LHCN-M2 (cell line): ENCODE measurements around the gene LMAN1L. TPM values are rescaled to one million over a fixed set of nuclear protein-coding genes. Genes with fewer than 3 reads are reported as not detected.
"Not testable (repeated sequence)": the region's sequence is repeated elsewhere in the genome, so short reads cannot be mapped to it uniquely, and the experiment has no call there.

Source experiments
- DNase-seq: peaks from one replicate; pipeline ENCODE4 v3.0.0-alpha.2; 2012; ENCODE audit warnings: low read depth
- total RNA-seq: library from RNA; depleted of rRNA; stranded (reverse); fragments of >200 nt; gene quantifications from 2 replicates; pipeline ENCODE4 v1.2.3, GENCODE V29; 2014

LMAN1L gene
- total RNA-seq, 1 experiment from 2014 or later, result 0.06 TPM

GRCh38 chr15:74782259-74783071 lies 30.2 kb upstream of the LMAN1L start:
- DNase-seq, result no peak

- peak; percentile 31 for DNase-seq
Measured at GRCh38 chr15:74783072-74783807, 29.4 kb upstream of the LMAN1L start.

- no peak for DNase-seq
Measured at GRCh38 chr15:74783808-74784175, 28.8 kb upstream of the LMAN1L start.

- DNase-seq, result no peak
Measured at GRCh38 chr15:74784426-74785193, 28.0 kb upstream of the LMAN1L start.

GRCh38 chr15:74785194-74786032 lies 27.2 kb upstream of the LMAN1L start:
- no peak for DNase-seq

GRCh38 chr15:74786081-74786480 lies 26.6 kb upstream of the LMAN1L start:
- not testable (repeated sequence) for DNase-seq

- no peak for DNase-seq
Measured at GRCh38 chr15:74786551-74787165, 26.0 kb upstream of the LMAN1L start.

GRCh38 chr15:74787251-74788041 lies 25.2 kb upstream of the LMAN1L start:
- peak; percentile 65 for DNase-seq

GRCh38 chr15:74788042-74788682 lies 24.5 kb upstream of the LMAN1L start:
- DNase-seq, result no peak

GRCh38 chr15:74788683-74789151 lies 23.9 kb upstream of the LMAN1L start:
- DNase-seq, result no peak

- DNase-seq, result no peak
Measured at GRCh38 chr15:74789171-74789631, 23.4 kb upstream of the LMAN1L start.

GRCh38 chr15:74789741-74790079 lies 22.9 kb upstream of the LMAN1L start:
- no peak for DNase-seq

- DNase-seq, result peak; percentile 93
Measured at GRCh38 chr15:74790080-74790916, 22.3 kb upstream of the LMAN1L start.

- no peak for DNase-seq
Measured at GRCh38 chr15:74791007-74791406, 21.6 kb upstream of the LMAN1L start.

GRCh38 chr15:74791667-74792066 lies 21.0 kb upstream of the LMAN1L start:
- no peak for DNase-seq

- DNase-seq, result no peak
Measured at GRCh38 chr15:74792227-74793016, 20.2 kb upstream of the LMAN1L start.
